AG10803 (cell line): ENCODE data around the gene TTC3.
"Not testable (repeated sequence)": the region's sequence is repeated elsewhere in the genome, so short reads cannot be mapped to it uniquely, and the experiment has no call there.

ENCODE experiments used
- DNase-seq: peaks from one replicate; pipeline ENCODE4 v3.0.0; 2010; ENCODE audit warnings: low read depth
- H3K4me3 ChIP-seq: 2 replicates; pipeline ENCODE4 v1.5.1; 2011; ENCODE audit warnings: mild to moderate bottlenecking, low read length, control low read depth
- TF ChIP-seq, protein P1 (sequence below): conservative IDR thresholded peaks from 2 replicates; pipeline ENCODE4 v1.5.1; 2011; ENCODE audit warnings: mild to moderate bottlenecking, low read length, control low read depth, inconsistent platforms

Gene TTC3

DNA sequence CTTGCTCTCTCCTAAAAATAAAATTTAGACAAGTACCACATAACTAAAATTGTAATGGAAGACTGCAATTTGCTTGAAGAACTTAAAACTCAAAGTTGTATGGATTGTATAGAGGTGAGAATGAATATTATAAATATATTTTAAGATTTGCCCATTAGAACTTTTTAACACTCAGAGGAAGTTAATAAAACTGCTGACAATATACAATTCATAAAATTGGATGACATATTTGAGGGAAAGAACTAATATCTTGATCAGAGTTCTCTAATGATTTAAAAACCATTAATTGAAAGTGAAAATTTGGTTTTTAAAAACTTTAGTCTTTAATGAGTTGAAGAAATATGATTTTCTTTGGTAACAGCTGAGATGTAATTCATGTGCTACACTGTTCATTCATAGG lies 20.9 kb downstream of the TTC3 start:
- DNase-seq: no peak
- H3K4me3 ChIP-seq: no peak overlapping the region
- TF ChIP-seq, protein P1, sequence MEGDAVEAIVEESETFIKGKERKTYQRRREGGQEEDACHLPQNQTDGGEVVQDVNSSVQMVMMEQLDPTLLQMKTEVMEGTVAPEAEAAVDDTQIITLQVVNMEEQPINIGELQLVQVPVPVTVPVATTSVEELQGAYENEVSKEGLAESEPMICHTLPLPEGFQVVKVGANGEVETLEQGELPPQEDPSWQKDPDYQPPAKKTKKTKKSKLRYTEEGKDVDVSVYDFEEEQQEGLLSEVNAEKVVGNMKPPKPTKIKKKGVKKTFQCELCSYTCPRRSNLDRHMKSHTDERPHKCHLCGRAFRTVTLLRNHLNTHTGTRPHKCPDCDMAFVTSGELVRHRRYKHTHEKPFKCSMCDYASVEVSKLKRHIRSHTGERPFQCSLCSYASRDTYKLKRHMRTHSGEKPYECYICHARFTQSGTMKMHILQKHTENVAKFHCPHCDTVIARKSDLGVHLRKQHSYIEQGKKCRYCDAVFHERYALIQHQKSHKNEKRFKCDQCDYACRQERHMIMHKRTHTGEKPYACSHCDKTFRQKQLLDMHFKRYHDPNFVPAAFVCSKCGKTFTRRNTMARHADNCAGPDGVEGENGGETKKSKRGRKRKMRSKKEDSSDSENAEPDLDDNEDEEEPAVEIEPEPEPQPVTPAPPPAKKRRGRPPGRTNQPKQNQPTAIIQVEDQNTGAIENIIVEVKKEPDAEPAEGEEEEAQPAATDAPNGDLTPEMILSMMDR: no peak

DNA sequence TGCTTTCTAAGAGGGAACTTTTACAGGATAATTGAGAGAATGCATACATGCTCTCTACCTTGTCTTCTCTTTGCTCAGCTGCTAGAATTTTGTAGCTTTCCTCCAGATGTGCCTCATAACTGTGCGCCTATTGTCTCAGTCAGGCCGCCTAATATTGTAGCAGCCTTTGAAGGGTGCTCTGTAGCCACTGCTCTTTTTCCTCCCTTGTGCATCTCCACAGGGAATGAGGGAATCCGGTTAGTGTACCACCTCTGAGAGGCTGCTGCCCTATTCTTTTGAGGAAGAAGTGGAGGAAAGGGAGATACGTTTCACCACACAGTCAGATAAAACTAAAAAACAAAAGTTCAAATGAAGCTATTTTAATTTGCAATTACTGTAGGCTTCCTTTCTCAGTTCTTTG lies 22.8 kb downstream of the TTC3 start:
- DNase-seq: no peak
- no peak overlapping the region for H3K4me3 ChIP-seq
- TF ChIP-seq, protein P1: no peak

DNA sequence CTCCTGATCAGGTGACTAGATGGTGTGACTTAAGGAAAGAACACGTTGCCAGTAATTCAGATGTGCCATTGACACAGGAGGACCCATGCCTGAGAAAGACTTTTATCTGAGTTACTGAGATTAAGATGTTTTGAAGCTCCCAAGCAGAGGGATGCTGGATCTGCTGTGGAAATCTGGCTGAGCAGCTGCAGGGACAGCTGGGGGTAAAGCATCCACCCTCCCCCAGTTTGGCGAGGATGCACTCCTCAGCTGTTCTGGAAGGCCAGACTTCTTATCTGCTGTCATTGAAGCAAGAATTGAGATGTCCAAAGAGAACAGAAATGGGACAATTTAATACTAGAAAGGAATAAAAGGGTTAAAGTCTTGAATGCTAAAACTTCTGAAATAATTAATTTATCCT lies 25.7 kb downstream of the TTC3 start:
- H3K4me3 ChIP-seq: no peak overlapping the region
- DNase-seq: no peak
- TF ChIP-seq, protein P1: no peak

DNA sequence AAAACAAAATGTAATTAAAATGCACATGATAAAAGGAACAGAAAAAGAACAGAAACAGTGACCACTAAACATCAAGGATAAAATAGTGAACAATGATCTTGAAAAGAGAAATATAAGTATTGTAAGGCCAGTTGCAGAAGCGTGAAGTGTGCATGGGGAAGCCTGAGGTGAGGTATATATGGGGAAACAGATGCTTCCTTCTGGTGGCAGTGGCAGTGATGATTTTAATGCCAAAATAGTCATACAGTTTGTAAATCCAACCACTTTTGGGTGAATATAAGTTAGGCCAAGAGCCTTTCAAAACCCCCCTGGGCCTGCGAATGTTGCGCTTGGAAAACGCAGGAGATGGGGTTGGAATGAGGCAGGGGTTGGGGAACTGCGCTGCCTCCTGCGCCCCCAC lies 27.3 kb downstream of the TTC3 start:
- H3K4me3 ChIP-seq: no peak overlapping the region
- no peak for DNase-seq
- TF ChIP-seq, protein P1: no peak

DNA sequence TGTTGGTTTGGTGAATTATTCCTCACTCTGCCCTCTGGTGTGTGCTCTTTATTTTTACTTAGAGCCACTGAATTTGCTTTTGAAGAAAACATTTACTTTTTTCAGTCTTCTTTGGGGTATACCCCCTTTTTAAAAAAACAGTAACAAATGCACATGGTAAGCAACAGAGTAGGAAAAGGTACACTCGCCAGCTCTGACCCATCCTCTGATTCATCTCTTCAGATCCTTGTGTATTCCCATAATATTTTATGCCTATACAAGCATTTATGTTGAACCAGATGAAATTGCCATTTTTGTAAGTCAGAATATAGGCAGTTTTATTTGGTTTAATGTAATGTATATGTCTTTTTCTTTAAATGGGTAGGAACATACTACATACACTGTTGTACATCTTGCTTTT lies 28.3 kb downstream of the TTC3 start:
- TF ChIP-seq, protein P1: no peak
- peak; percentile 16 for DNase-seq
- no peak overlapping the region for H3K4me3 ChIP-seq

DNA sequence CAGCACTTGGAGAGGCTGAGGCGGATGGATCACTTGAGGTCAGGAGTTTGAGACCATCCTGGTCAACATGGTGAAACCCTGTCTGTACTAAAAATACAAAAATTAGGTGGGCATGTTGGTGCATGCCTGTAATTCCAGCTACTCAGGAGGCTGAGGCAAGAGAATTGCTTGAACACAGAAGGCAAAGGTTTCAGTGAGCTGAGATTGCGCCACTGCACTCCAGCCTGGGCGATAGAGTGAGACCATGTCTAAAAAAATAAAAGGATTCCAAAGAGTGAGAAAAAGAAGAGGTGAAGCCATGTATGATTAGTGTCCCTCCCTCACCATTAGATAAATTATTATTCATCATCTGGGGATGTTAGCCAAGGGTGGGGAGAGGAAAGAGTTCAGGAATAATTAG lies 29.7 kb downstream of the TTC3 start:
- H3K4me3 ChIP-seq: not testable (repeated sequence)
- DNase-seq: peak; percentile 11

DNA sequence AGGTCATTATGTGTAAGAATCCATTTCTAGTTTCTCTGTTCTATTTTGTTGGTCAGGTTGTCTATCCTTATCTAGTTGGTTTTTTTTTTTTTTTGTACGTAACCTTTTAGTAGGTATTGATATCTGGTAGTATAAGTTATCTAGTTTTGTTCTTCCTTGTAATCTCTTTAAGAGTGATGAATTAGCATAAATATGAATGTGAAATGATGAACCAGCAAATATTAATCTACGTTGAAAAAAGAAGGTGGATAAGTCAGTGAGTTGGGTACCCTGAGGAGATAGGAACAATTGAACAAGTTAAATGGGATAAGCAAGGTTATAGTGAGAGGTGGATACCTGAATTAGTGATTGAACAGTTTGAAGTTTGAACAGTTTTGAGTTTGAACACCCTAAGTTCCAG lies 33.9 kb downstream of the TTC3 start:
- TF ChIP-seq, protein P1: no peak
- DNase-seq: no peak
- H3K4me3 ChIP-seq: no peak overlapping the region

DNA sequence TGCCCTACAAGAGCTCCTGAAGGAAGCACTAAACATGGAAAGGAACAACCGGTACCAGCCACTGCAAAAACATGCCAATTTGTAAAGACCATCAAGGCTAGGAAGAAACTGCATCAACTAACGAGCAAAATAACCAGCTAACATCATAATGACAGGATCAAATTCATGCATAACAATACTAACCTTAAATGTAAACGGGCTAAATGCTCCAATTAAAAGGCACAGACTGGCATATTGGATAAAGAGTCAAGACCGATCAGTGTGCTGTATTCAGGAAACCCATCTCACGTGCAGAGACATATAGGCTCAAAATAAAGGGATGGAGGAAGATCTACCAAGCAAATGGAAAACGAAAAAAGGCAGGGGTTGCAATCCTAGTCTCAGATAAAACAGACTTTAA lies 38.0 kb downstream of the TTC3 start:
- not testable (repeated sequence) for DNase-seq, H3K4me3 ChIP-seq

DNA sequence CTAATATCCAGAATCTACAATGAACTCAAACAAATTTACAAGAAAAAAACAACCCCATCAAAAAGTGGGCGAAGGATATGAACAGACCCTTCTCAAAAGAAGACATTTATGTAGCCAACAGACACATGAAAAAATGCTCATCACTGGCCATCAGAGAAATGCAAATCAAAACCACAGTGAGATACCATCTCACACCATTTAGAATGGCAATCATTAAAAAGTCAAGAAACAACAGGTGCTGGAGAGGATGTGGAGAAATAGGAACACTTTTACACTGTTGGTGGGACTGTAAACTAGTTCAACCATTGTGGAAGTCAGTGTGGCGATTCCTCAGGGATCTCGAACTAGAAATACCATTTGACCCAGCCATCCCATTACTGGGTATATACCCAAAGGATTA lies 41.2 kb downstream of the TTC3 start:
- H3K4me3 ChIP-seq, DNase-seq: not testable (repeated sequence)

DNA sequence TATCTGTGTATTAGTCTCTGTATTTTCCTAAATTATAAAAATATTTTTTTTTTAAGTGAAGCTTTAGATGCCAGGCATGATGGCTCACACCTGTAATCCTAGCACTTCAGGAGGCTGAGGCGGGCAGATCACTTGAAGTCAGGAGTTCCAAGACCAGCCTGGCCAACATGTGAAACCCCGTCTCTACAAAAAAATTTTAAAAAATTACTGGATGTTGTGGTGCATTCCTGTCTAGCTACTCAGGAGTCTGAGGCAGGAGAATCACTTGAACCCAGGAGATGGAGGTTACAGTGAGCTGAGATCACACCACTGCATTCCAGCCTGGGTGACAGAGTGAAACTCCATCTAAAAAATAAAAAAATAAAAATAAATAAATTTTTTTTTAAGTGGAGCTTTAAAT lies 43.4 kb downstream of the TTC3 start:
- H3K4me3 ChIP-seq, DNase-seq: not testable (repeated sequence)
